ENCODE measurements around the gene METRN. TPM values are rescaled to one million over a fixed set of nuclear protein-coding genes. Genes with fewer than 3 reads are reported as not detected.
A peak's percentile ranks its signal among the peaks of the same experiment; 100 is the strongest.

The METRN gene
- total RNA-seq, 4 donors from 2014 or later: 56.5 to 143 (median 78.0) TPM

- TF ChIP-seq POLR2AphosphoS5 (IDR thresholded peaks at IDR 0.05): no peak
- no peak overlapping the region for H3K4me3 ChIP-seq
- no peak for DNase-seq (ENCODE audit: extremely low spot score)
- intact Hi-C loops (cut with DNase I): no loop called here
- peaks cover 20 to 29% (median 29%) of the 10 kb centered on the region in 4 donors for H3K36me3 ChIP-seq
- peaks cover 45 to 66% (median 57%) of the 10 kb centered on the region in 4 donors for H3K4me1 ChIP-seq
- H3K27ac ChIP-seq (replicated peaks in 1 of 4): peak overlapping the region in 1 of 4 donors; percentile 96
- peaks cover 0 to 5% (median 0%) of the 10 kb centered on the region in 4 donors for H3K27me3 ChIP-seq
- H3K9me3 ChIP-seq: no peaks in the 10 kb centered on the region
- WGBS: 79% methylated on average over 11 of the region's 21 CpGs
Observed at GRCh38 chr16:678209-678857, 36.6 kb upstream of the METRN start.

DNA sequence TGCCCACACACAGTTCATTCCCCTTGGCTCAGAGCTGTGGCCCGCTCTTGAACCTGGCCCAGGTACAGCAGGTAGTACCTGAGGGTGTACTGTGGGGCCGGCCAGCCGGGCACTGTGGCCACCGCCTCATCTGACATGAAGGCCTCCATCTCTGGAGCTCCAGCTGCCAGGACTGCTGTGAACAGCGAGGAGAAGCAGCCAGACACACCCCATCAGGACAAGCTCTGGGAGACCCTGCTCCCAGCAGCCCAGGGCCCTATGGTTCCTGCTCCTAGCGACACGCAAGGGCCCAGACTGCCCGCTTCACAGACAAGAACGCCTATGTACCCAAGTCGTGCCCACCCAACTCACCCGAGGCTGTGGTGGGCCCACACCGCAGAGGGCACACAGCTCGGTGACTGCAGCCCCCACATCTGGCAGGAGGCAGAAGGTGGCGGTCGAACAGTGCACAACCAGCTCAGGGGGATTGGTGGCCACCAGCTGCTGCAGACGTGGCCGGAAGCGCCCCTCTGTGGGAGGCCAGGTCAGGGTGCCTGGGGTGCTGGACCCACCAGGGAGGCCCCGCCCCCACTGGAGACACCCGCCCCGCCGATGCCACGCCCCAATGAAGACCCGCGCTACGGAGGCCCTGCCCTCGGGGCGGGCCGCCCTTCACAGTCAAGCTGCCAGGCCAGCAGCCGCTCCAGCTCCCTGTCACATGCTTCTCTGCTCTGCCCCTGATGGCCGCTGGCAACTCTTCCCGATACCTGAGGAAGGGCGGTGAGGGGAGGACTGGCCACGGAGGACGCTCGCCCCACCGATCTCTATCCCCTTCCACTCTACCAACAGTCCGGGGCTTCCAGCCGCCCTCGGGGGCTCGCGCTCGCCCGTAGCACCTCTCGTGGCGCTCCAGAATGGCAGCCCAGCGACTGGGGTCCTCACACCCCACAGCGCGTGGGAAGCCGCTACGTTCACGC is 35.8 kb upstream of the METRN start:
- DNase-seq (ENCODE audit: extremely low spot score): no peak
- no peak for TF ChIP-seq EP300 (IDR thresholded peaks at IDR 0.05)
- TF ChIP-seq, protein P1, sequence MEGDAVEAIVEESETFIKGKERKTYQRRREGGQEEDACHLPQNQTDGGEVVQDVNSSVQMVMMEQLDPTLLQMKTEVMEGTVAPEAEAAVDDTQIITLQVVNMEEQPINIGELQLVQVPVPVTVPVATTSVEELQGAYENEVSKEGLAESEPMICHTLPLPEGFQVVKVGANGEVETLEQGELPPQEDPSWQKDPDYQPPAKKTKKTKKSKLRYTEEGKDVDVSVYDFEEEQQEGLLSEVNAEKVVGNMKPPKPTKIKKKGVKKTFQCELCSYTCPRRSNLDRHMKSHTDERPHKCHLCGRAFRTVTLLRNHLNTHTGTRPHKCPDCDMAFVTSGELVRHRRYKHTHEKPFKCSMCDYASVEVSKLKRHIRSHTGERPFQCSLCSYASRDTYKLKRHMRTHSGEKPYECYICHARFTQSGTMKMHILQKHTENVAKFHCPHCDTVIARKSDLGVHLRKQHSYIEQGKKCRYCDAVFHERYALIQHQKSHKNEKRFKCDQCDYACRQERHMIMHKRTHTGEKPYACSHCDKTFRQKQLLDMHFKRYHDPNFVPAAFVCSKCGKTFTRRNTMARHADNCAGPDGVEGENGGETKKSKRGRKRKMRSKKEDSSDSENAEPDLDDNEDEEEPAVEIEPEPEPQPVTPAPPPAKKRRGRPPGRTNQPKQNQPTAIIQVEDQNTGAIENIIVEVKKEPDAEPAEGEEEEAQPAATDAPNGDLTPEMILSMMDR (IDR thresholded peaks at IDR 0.05): no peak
- TF ChIP-seq POLR2AphosphoS5 (IDR thresholded peaks at IDR 0.05): peak in 1 of 2 donors; percentile 25
- WGBS: 4% methylated on average over 17 of the region's 52 CpGs
- intact Hi-C loops (cut with DNase I): no loop called here
- H3K27me3 ChIP-seq: peaks cover 0 to 5% (median 0%) of the 10 kb centered on the region in 4 donors
- peak overlapping the region; percentile 81 to 98 (median 96) for H3K4me3 ChIP-seq
- no peaks in the 10 kb centered on the region for H3K9me3 ChIP-seq
- peak overlapping the region; percentile 93 to 98 (median 96) for H3K27ac ChIP-seq (replicated peaks in 1 of 4)
- peaks cover 16 to 23% (median 23%) of the 10 kb centered on the region in 4 donors for H3K36me3 ChIP-seq
- H3K4me1 ChIP-seq: peaks cover 49 to 70% (median 63%) of the 10 kb centered on the region in 4 donors

DNA sequence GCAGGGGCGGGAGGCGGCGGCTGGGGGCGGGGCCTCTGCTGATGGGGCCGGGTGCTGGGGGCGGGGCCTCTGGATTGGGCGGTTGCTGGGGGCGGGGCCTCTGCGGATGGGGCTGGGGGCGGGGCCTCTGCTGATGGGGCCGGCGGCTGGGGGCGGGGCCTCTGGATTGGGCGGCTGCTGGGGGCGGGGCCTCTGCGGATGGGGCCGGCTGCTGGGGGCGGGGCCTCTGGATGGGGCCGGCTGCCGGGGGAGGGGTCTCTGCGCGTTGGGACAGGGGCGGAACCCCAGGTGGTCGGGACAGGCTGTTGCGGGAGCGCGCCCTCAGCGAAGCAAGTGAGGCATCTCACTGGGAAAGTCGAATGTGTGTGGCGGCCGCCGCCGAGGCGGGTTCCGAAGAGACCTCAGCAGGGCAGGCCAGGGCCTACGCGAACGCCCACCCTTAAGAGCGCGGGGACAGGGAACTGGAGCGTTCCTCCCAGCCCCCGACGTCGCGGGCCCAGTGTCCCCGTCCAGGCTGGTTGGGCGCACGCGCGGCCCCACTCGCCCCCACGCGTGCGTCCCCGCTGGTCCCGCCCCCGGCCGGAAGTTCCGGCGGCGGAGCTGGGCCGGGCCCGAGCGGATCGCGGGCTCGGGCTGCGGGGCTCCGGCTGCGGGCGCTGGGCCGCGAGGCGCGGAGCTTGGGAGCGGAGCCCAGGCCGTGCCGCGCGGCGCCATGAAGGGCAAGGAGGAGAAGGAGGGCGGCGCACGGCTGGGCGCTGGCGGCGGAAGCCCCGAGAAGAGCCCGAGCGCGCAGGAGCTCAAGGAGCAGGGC is 34.9 kb upstream of the METRN start, which contains the start of gene STUB1:
STUB1 (plus strand) TSS at position 597 of the 811 bp plus-strand sequence; CDS start at position 713, 116 bp downstream.
- DNase-seq (ENCODE audit: extremely low spot score): peak; percentile 98
- H3K9me3 ChIP-seq: no peaks in the 10 kb centered on the region
- H3K4me3 ChIP-seq: peak within 1 kb of the TSS; percentile 81 to 98 (median 96)
- TF ChIP-seq POLR2A (IDR thresholded peaks at IDR 0.05; ENCODE audit: low read depth) (no peak), EP300 (IDR thresholded peaks at IDR 0.05) (no peak), POLR2AphosphoS5 (IDR thresholded peaks at IDR 0.05) (peak; percentile 68 to 71)
- TF ChIP-seq, protein P1 (IDR thresholded peaks at IDR 0.05): peak in 1 of 3 experiments; percentile 19
- peaks cover 16 to 23% (median 22%) of the 10 kb centered on the region in 4 donors for H3K36me3 ChIP-seq
- WGBS: 0% methylated on average over 7 of the region's 91 CpGs
- peaks cover 0 to 5% (median 0%) of the 10 kb centered on the region in 4 donors for H3K27me3 ChIP-seq
- intact Hi-C loops (cut with DNase I): no loop called here
- H3K4me1 ChIP-seq: peaks cover 53 to 68% (median 66%) of the 10 kb centered on the region in 4 donors
- H3K27ac ChIP-seq (replicated peaks in 1 of 4): peak within 1 kb of the TSS; percentile 93 to 98 (median 96)

GRCh38 chr16:680625-680945 is 34.3 kb upstream of the METRN start:
- no CpG with 5 or more reads among the region's 38 CpGs for WGBS
- H3K9me3 ChIP-seq: no peaks in the 10 kb centered on the region
- peaks cover 16 to 27% (median 24%) of the 10 kb centered on the region in 4 donors for H3K36me3 ChIP-seq
- H3K4me3 ChIP-seq: peak overlapping the region; percentile 81 to 98 (median 96)
- H3K27me3 ChIP-seq: peaks cover 0 to 5% (median 0%) of the 10 kb centered on the region in 4 donors
- peaks cover 55 to 68% (median 66%) of the 10 kb centered on the region in 4 donors for H3K4me1 ChIP-seq
- H3K27ac ChIP-seq (replicated peaks in 1 of 4): peak overlapping the region; percentile 93 to 98 (median 96)
- intact Hi-C loops (cut with DNase I): no loop called here
- TF ChIP-seq EP300 (IDR thresholded peaks at IDR 0.05) (no peak), POLR2AphosphoS5 (IDR thresholded peaks at IDR 0.05) (no peak)
- DNase-seq (ENCODE audit: extremely low spot score): no peak

GRCh38 chr16:680967-681745 is 33.8 kb upstream of the METRN start:
- intact Hi-C loops (cut with DNase I): no loop called here
- no peak for DNase-seq (ENCODE audit: extremely low spot score)
- 64% methylated on average over 16 of the region's 44 CpGs for WGBS

More at GRCh38 chr16:680967-681745, 33.8 kb upstream of the METRN start:
- Histone ChIP-seq H3K4me1 (peaks cover 55 to 68% (median 66%) of the 10 kb centered on the region in 4 donors), H3K27ac (replicated peaks in 1 of 4) (peak overlapping the region; percentile 93 to 98 (median 96)), H3K27me3 (peaks cover 0 to 1% (median 0%) of the 10 kb centered on the region in 4 donors), H3K36me3 (peaks cover 16 to 33% (median 24%) of the 10 kb centered on the region in 4 donors), H3K9me3 (no peaks in the 10 kb centered on the region), H3K4me3 (peak overlapping the region; percentile 81 to 98 (median 96))
- TF ChIP-seq POLR2A (IDR thresholded peaks at IDR 0.05; ENCODE audit: low read depth) (no peak), POLR2AphosphoS5 (IDR thresholded peaks at IDR 0.05) (no peak), EP300 (IDR thresholded peaks at IDR 0.05) (no peak)
- TF ChIP-seq, protein P1 (IDR thresholded peaks at IDR 0.05): no peak

Data from esophagus muscularis mucosa (tissue), 4 donors.